PC-9 (cell line): ENCODE measurements around the gene RBPMS2. TPM values are rescaled to one million over a fixed set of nuclear protein-coding genes. Genes with fewer than 3 reads are reported as not detected.

Source experiments
- BruUV-seq: library from RNA; stranded (reverse); fragments of 400-500 nt; replicated peaks from 2 replicates; lab custom pipeline; 2021; lab: Mats Ljungman, UMichigan
- CTCF ChIA-PET: fragments of 300-600 bp; sonication (Branson Sonifier 250); formaldehyde crosslinking; loops from one replicate; lab custom pipeline; 2022; ENCODE audit warnings: antibody characterized with exemption; lab: Charles Lee
- POLR2A ChIA-PET: fragments of 300-600 bp; sonication (Branson Sonifier 250); formaldehyde crosslinking; loops from one replicate; lab custom pipeline; 2022; ENCODE audit warnings: antibody characterized with exemption; ENCODE audit not compliant: unreplicated experiment; lab: Charles Lee
- DNase-seq, 2 experiments: peaks; one replicate each; pipeline versions ENCODE4 v3.0.0 to v3.0.0-alpha.2; 2015 to 2022; ENCODE audit warnings: mixed read lengths in 1 of 2
- H2AFZ ChIP-seq: fragments of 200-600 bp; sonication (generic); 2 replicates; pipeline ENCODE4 v1.8.1; 2017; ENCODE audit warnings: antibody characterized with exemption
- H3F3A ChIP-seq: fragments of 200-600 bp; sonication (generic); 2 replicates; pipeline ENCODE4 v1.8.1; 2017; ENCODE audit warnings: antibody characterized with exemption, mild to moderate bottlenecking, low read depth; ENCODE audit not compliant: insufficient read depth
- H3K27ac ChIP-seq: fragments of 200-600 bp; sonication (generic); 2 replicates; pipeline ENCODE4 v1.6.1; 2016; ENCODE audit warnings: mixed run types
- H3K27me3 ChIP-seq: fragments of 200-600 bp; sonication (generic); 2 replicates; pipeline ENCODE4 v1.6.1; 2016; ENCODE audit warnings: low read depth, mixed run types; ENCODE audit not compliant: insufficient read depth
- H3K36me3 ChIP-seq: fragments of 200-600 bp; sonication (generic); 2 replicates; pipeline ENCODE4 v1.6.1; 2016; ENCODE audit warnings: low read depth, mixed run types
- H3K4me1 ChIP-seq: fragments of 200-600 bp; sonication (generic); replicated peaks from 2 replicates; pipeline ENCODE4 v1.6.1; 2016; ENCODE audit warnings: mixed run types; ENCODE audit not compliant: insufficient read depth
- H3K4me2 ChIP-seq: fragments of 200-600 bp; sonication (generic); 2 replicates; pipeline ENCODE4 v1.6.1; 2017; ENCODE audit warnings: mixed run types
- H3K4me3 ChIP-seq: fragments of 200-600 bp; sonication (generic); 2 replicates; pipeline ENCODE4 v1.6.1; 2016; ENCODE audit warnings: mixed run types
- H3K79me2 ChIP-seq: fragments of 200-600 bp; sonication (generic); 2 replicates; pipeline ENCODE4 v1.6.1; 2017; ENCODE audit warnings: low read depth, mixed run types
- H3K9me2 ChIP-seq: fragments of 200-600 bp; sonication (generic); 2 replicates; pipeline ENCODE4 v1.8.1; 2017; ENCODE audit warnings: mild to moderate bottlenecking; ENCODE audit not compliant: insufficient read depth
- H3K9me3 ChIP-seq: fragments of 200-600 bp; sonication (generic); 2 replicates; pipeline ENCODE4 v1.8.1; 2016; ENCODE audit warnings: low read depth; ENCODE audit not compliant: insufficient read depth
- H4K20me1 ChIP-seq: fragments of 200-600 bp; sonication (generic); 2 replicates; pipeline ENCODE4 v1.8.1; 2017; ENCODE audit not compliant: insufficient read depth
- CTCF ChIP-seq: fragments of 200-600 bp; sonication (generic); conservative IDR thresholded peaks from 2 replicates; pipeline ENCODE4 v1.6.1; 2017; ENCODE audit warnings: mixed run types, antibody characterized with exemption, mild to moderate bottlenecking, moderate library complexity
- EZH2 ChIP-seq: fragments of 200-600 bp; sonication (generic); IDR thresholded peaks from 2 replicates; pipeline ENCODE4 v1.8.0; 2017; ENCODE audit warnings: antibody characterized with exemption, low read depth
- intact Hi-C: fragments of 100-400 bp; cut with micrococcal nuclease; formaldehyde crosslinking; loops from one replicate; pipeline ENCODE4 v1.10.0; 2022; ENCODE audit not compliant: unreplicated experiment
- total RNA-seq: library from RNA; stranded (reverse); gene quantifications from 2 replicates; pipeline ENCODE4 v1.2.3, GENCODE V29; 2021

RBPMS2 gene
- total RNA-seq, 1 experiment from 2014 or later = 4.1 TPM

- Histone ChIP-seq H2AFZ (no peak overlapping the region), H3K36me3 (no peaks in the 10 kb centered on the region), H3K4me3 (no peak overlapping the region), H4K20me1 (peaks cover 24% of the 10 kb centered on the region), H3K27me3 (no peaks in the 10 kb centered on the region), H3K4me1 (peaks cover 13% of the 10 kb centered on the region; the same call in 1 of the 2 replicates), H3K27ac (no peak overlapping the region), H3K4me2 (no peak overlapping the region), H3K9me3 (no peaks in the 10 kb centered on the region), H3K9me2 (no peaks in the 10 kb centered on the region), H3K79me2 (peaks cover 47% of the 10 kb centered on the region), H3F3A (no peaks in the 10 kb centered on the region; the same call in 1 of the 2 replicates)
- POLR2A ChIA-PET = no interaction called here
- intact Hi-C loops = no loop called here
- TF ChIP-seq CTCF = no peak
- TF ChIP-seq EZH2 = no peak
- CTCF ChIA-PET = interaction anchor here (0.7 kb wide), 1 partner anchor 290 kb away, joined by 5 read pairs; no protein-coding TSS in a partner anchor
- no peak for DNase-seq
- BruUV-seq = no TSS peak
These were observed 78.9 kb downstream of the RBPMS2 start for GRCh38 chr15:64696481-64696880.

DNA sequence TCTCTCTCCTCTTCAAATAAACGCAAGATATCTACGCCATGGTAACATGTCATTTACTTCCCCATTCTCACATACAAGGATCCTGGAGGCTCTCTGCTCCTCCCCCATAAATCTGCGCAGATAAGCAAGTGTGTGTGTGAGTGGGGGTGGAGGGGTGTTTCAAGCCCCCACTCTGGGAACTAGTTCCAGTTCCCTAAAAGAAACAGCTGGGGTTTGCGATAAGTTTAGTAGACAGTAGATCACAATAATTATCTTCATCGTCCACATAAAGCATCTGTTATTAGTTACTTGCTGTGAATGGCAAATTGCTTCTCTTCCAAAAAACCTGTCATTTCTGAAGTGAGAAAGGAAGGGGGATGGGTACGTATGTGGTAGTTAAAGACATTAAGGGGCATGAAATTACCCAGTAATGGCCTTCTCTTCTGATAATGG is 79.8 kb downstream of the RBPMS2 start:
- ChIA-PET POLR2A (no interaction called here), CTCF (interaction anchor here (0.7 kb wide), 1 partner anchor 291 kb away, joined by 5 read pairs; no protein-coding TSS in a partner anchor)
- Histone ChIP-seq H3K27ac (no peak overlapping the region), H3K36me3 (no peaks in the 10 kb centered on the region), H3K9me3 (no peaks in the 10 kb centered on the region), H3K4me1 (peaks cover 10% of the 10 kb centered on the region; the same call in 1 of the 2 replicates), H3F3A (no peaks in the 10 kb centered on the region; the same call in 1 of the 2 replicates), H3K4me2 (no peak overlapping the region), H3K9me2 (no peaks in the 10 kb centered on the region), H4K20me1 (peaks cover 24% of the 10 kb centered on the region), H3K4me3 (no peak overlapping the region), H3K79me2 (peaks cover 39% of the 10 kb centered on the region), H3K27me3 (no peaks in the 10 kb centered on the region), H2AFZ (no peak overlapping the region)
- no peak for DNase-seq
- TF ChIP-seq EZH2 (no peak), CTCF (no peak)
- intact Hi-C loops = no loop called here
- no TSS peak for BruUV-seq

- peaks cover 2% of the 10 kb centered on the region; the same call in 1 of the 2 replicates for H3K4me1 ChIP-seq
- H3K9me3 ChIP-seq = no peaks in the 10 kb centered on the region
- H3K36me3 ChIP-seq = no peaks in the 10 kb centered on the region
- peaks cover 31% of the 10 kb centered on the region for H3K79me2 ChIP-seq
- H3K27me3 ChIP-seq = no peaks in the 10 kb centered on the region
- H3F3A ChIP-seq = no peaks in the 10 kb centered on the region; the same call in 1 of the 2 replicates
- no peak overlapping the region for H3K4me2 ChIP-seq
- intact Hi-C loops = no loop called here
- H2AFZ ChIP-seq = no peak overlapping the region
- no peaks in the 10 kb centered on the region for H3K9me2 ChIP-seq
- ChIA-PET CTCF (no interaction called here), POLR2A (interaction anchor here (0.8 kb wide), 1 partner anchor 491 kb away, joined by 6 read pairs; no protein-coding TSS in a partner anchor)
- DNase-seq = no peak
- no peak overlapping the region for H3K27ac ChIP-seq
- peaks cover 24% of the 10 kb centered on the region for H4K20me1 ChIP-seq
- no TSS peak for BruUV-seq
- TF ChIP-seq EZH2 (no peak), CTCF (no peak)
- H3K4me3 ChIP-seq = no peak overlapping the region
These were observed 80.6 kb downstream of the RBPMS2 start for GRCh38 chr15:64694816-64695215.
